Stimulated activated effector memory CD8-positive, alpha-beta T cell treated with anti-CD3 and anti-CD28 coated beads, Interleukin-12 subunit alpha, Interleukin-12 subunit beta, amount 100 ng/mL, for 72 hours (primary cell): ENCODE measurements around the gene BORCS5.
"Not testable (repeated sequence)": the region's sequence is repeated elsewhere in the genome, so short reads cannot be mapped to it uniquely, and the experiment has no call there.

Experiments
- ATAC-seq: fragments of 150-1000 bp; cut with Tn5 transposase; 2 replicates; pipeline ENCODE4 v1.10.0; 2021
- DNase-seq, 2 donors: peaks; one replicate each; pipeline ENCODE4 v3.0.0; 2021 to 2022; ENCODE audit warnings: low spot score in 2 of 2
- H3K27ac Mint-ChIP-seq: one replicate; pipeline ENCODE4 v1.8.0; 2022; ENCODE audit warnings: mild to moderate bottlenecking, mixed read lengths
- H3K36me3 Mint-ChIP-seq: one replicate; pipeline ENCODE4 v1.8.0; 2022; ENCODE audit warnings: mild to moderate bottlenecking, mixed read lengths
- H3K4me1 Mint-ChIP-seq: one replicate; pipeline ENCODE4 v1.8.0; 2022; ENCODE audit warnings: mixed read lengths
- H3K4me3 Mint-ChIP-seq: one replicate; pipeline ENCODE4 v1.8.0; 2022; ENCODE audit warnings: mild to moderate bottlenecking, mixed read lengths
- H3K9me3 Mint-ChIP-seq: one replicate; pipeline ENCODE4 v1.8.0; 2022; ENCODE audit warnings: mixed read lengths

BORCS5 gene

DNA sequence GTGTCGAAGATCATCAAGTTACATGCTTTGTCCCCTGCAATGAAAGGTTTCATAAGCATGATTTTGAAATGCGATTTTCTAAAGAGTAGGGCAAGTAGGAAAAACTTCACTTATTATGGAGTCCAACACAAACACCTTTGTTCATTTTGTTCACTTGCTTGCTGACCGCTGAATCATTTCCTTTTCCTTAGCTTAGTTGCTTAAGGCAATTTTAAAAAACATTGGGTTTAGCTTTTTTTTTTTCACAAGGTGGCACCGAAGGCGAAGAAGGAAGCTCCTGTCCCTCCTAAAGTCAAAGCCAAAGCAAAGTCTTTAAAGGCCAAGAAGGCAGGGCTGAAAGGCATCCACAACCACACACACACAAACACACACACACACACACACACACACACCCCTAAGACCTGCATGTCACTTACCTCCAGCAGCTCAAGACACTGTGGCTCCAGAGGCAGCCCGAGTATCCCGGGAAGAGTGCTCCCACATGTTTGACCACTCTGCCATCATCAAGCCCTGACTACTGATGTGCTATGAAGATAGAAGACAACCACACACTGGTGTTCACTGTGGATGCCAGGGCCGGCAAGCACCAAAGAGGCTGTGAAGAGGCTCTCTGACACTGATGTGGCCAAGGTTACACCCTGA is 18.2 kb upstream of the BORCS5 start:
- peaks cover 27% of the 10 kb centered on the region for H3K4me1 Mint-ChIP-seq
- H3K27ac Mint-ChIP-seq: no peak overlapping the region
- H3K4me3 Mint-ChIP-seq: no peak overlapping the region
- DNase-seq (no peak), ATAC-seq (no peak)
- no peaks in the 10 kb centered on the region for H3K9me3 Mint-ChIP-seq
- no peaks in the 10 kb centered on the region for H3K36me3 Mint-ChIP-seq

- peak within 1 kb of the TSS; percentile 50 for H3K4me3 Mint-ChIP-seq
- H3K9me3 Mint-ChIP-seq: no peaks in the 10 kb centered on the region
- no peaks in the 10 kb centered on the region for H3K36me3 Mint-ChIP-seq
- DNase-seq (peak; percentile 9 to 59), ATAC-seq (peak; percentile 78)
- peaks cover 12% of the 10 kb centered on the region for H3K4me1 Mint-ChIP-seq
- H3K27ac Mint-ChIP-seq: no peak within 1 kb of the TSS
These were observed 6.9 kb upstream of the BORCS5 start, which contains the start of gene MANSC1 for GRCh38 chr12:12349711-12350665. Gene MANSC1, minus strand, starts transcription at chr12:12350242. Its CDS starts 6,928 bp downstream, at chr12:12343314.

GRCh38 chr12:12350868-12351463 is 5.9 kb upstream of the BORCS5 start:
- Mint-ChIP-seq H3K27ac (no peak overlapping the region), H3K36me3 (no peaks in the 10 kb centered on the region), H3K4me1 (peaks cover 18% of the 10 kb centered on the region), H3K4me3 (peak overlapping the region; percentile 50), H3K9me3 (no peaks in the 10 kb centered on the region)
- ATAC-seq: no peak
- DNase-seq: no peak

DNA sequence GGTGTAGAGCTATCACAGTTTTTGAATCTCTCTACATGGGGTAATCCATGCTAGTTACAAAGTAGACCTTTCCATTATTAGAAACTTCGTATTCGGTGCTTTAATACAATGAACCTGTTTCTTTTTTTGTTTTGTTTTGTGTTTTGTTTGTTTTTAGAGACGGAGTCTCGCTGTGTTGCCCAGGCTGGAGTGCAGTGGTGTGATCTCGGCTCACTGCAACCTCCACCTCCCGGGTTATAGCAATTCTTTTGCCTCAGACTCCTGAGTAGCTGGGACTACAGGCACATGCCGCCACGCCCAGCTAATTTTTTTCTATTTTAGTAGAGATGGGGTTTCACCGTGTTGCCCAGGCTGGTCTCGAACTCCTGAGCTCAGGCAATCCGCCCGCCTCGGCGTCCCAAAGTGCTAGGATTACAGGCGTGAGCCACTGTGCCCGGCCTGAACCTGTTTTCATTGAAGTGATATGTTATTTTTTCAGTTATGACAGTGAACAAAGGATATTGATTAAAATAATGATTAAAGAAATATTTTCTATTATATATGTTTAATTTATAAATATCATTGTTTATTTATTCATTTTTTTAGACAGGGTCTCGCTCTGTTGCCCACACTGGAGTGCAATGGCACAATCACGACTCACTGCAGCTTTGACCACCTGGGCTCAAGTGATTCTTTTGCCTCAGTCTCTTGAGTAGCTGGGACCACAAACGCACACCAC is 5.3 kb upstream of the BORCS5 start:
- not testable (repeated sequence) for DNase-seq, H3K36me3 Mint-ChIP-seq, H3K27ac Mint-ChIP-seq, ATAC-seq, H3K9me3 Mint-ChIP-seq, H3K4me3 Mint-ChIP-seq
- H3K4me1 Mint-ChIP-seq: peaks cover 23% of the 10 kb centered on the region

DNA sequence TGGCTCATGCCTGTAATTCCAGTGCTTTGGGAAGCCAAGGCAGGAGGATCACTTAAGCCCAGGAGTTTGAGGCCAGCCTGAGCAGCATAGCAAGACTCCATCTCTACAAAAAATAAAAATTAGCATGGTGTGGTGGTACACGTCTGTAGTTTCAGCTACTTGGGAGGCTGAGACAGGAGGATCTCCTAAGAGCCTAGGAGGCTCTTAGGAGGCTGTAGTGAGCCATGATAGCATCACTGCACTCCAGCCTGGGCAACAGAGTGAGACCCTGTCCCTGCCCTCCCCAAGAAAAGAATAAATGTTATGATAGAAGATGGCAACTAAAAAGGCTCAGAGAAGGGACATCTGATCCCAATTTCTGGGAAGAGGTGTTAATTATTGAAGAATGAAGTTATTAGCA is 3.6 kb upstream of the BORCS5 start:
- peaks cover 14% of the 10 kb centered on the region for H3K36me3 Mint-ChIP-seq
- peaks cover 30% of the 10 kb centered on the region for H3K4me1 Mint-ChIP-seq
- no peak overlapping the region for H3K27ac Mint-ChIP-seq

GRCh38 chr12:12353807-12354206 is 3.1 kb upstream of the BORCS5 start:
- H3K27ac Mint-ChIP-seq: no peak overlapping the region
- no peak overlapping the region for H3K4me3 Mint-ChIP-seq
- no peak for DNase-seq
- H3K36me3 Mint-ChIP-seq: peaks cover 14% of the 10 kb centered on the region
- H3K4me1 Mint-ChIP-seq: peaks cover 35% of the 10 kb centered on the region
- no peaks in the 10 kb centered on the region for H3K9me3 Mint-ChIP-seq
- ATAC-seq: no peak

More for the DNA sequence above, 3.6 kb upstream of the BORCS5 start:
- no peak for ATAC-seq
- no peak for DNase-seq
- no peaks in the 10 kb centered on the region for H3K9me3 Mint-ChIP-seq
- H3K4me3 Mint-ChIP-seq: no peak overlapping the region

DNA sequence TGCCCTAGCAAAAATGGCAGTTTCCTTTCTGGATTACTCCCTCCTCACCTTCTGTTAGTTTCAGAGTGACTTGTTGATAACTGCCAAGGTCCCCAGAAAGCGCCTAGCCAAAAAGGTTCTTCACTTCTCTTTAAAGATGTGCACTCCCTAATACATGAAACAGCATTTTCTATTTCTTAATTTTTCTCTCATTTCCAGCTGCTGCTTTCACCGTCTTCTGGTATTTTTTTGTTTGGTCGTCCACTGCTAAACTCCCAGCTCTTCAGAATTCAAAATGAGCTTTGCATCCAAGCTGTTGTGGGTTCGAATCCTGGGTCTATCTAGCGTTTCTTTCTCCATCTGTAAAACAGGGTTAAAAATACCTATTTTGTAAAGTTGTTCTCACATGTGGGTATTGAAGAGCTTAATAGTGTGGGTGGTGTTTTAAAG is 397 bp upstream of the BORCS5 start:
- Mint-ChIP-seq H3K27ac (peak overlapping the region; percentile 97), H3K9me3 (no peaks in the 10 kb centered on the region), H3K36me3 (peaks cover 21% of the 10 kb centered on the region), H3K4me3 (peak overlapping the region; percentile 93), H3K4me1 (peaks cover 34% of the 10 kb centered on the region)
- no peak for ATAC-seq
- DNase-seq: no peak

GRCh38 chr12:12357719-12358461 is 1.0 kb downstream of the BORCS5 start:
- no peaks in the 10 kb centered on the region for H3K9me3 Mint-ChIP-seq
- H3K27ac Mint-ChIP-seq: peak overlapping the region; percentile 97
- DNase-seq (no peak), ATAC-seq (no peak)
- H3K36me3 Mint-ChIP-seq: peaks cover 35% of the 10 kb centered on the region
- peaks cover 36% of the 10 kb centered on the region for H3K4me1 Mint-ChIP-seq
- peak overlapping the region; percentile 93 for H3K4me3 Mint-ChIP-seq

DNA sequence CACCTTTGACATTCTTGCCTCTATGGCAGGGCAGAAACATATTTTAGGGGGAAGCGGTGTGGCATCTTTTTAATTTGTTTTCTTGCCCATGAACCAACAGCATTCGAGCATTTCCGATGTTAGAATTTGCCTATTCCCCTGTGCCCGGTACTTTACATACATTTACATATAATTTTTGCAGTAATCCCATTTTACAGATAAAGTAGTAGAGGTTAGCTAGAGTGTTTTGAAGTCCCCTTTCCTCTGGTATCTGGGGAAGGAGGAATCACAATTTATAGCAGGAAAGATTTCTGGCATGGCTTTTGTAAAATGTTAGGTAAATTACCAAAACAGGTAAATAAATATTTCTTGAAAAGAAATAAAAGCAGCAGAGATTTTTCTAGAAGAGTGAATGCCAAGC is 1.6 kb downstream of the BORCS5 start:
- peaks cover 41% of the 10 kb centered on the region for H3K36me3 Mint-ChIP-seq
- peak overlapping the region; percentile 93 for H3K4me3 Mint-ChIP-seq
- H3K27ac Mint-ChIP-seq: peak overlapping the region; percentile 97
- peaks cover 36% of the 10 kb centered on the region for H3K4me1 Mint-ChIP-seq
- no peaks in the 10 kb centered on the region for H3K9me3 Mint-ChIP-seq
- DNase-seq: no peak
- no peak for ATAC-seq

GRCh38 chr12:12364787-12365445 is 8.0 kb downstream of the BORCS5 start:
- Mint-ChIP-seq H3K27ac (peak overlapping the region; percentile 13), H3K9me3 (no peaks in the 10 kb centered on the region), H3K36me3 (peaks cover 59% of the 10 kb centered on the region), H3K4me1 (peaks cover 47% of the 10 kb centered on the region), H3K4me3 (peak overlapping the region; percentile 7)
- no peak for ATAC-seq
- peak in 1 of 2 donors; percentile 45 for DNase-seq

DNA sequence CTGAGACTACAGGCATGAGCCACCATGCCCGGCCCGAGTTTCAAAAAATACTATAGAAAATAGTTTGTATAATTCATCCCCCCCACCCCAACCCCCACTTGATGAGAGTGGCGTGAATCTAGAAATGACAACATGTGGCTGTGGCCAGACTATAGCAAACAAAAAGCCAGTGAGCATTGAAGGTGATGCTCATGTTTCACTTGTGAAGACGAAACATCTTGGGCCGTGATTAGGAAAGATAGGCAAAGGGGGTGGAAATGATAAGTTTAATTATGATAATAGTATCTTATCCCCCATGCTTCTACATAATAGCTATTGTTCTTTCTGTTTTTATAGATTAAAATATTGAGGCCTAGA is 8.5 kb downstream of the BORCS5 start:
- H3K27ac Mint-ChIP-seq: peak overlapping the region; percentile 13
- peaks cover 64% of the 10 kb centered on the region for H3K36me3 Mint-ChIP-seq
- H3K4me3 Mint-ChIP-seq: peak overlapping the region; percentile 7
- DNase-seq: no peak
- peaks cover 47% of the 10 kb centered on the region for H3K4me1 Mint-ChIP-seq
- H3K9me3 Mint-ChIP-seq: no peaks in the 10 kb centered on the region
- ATAC-seq: peak; percentile 56

GRCh38 chr12:12365931-12366431 is 9.1 kb downstream of the BORCS5 start:
- ATAC-seq (peak; percentile 50), DNase-seq (peak in 1 of 2 donors; percentile 63)
- Mint-ChIP-seq H3K9me3 (no peaks in the 10 kb centered on the region), H3K4me1 (peaks cover 47% of the 10 kb centered on the region), H3K27ac (peak overlapping the region; percentile 13), H3K36me3 (peaks cover 70% of the 10 kb centered on the region), H3K4me3 (peak overlapping the region; percentile 7)

DNA sequence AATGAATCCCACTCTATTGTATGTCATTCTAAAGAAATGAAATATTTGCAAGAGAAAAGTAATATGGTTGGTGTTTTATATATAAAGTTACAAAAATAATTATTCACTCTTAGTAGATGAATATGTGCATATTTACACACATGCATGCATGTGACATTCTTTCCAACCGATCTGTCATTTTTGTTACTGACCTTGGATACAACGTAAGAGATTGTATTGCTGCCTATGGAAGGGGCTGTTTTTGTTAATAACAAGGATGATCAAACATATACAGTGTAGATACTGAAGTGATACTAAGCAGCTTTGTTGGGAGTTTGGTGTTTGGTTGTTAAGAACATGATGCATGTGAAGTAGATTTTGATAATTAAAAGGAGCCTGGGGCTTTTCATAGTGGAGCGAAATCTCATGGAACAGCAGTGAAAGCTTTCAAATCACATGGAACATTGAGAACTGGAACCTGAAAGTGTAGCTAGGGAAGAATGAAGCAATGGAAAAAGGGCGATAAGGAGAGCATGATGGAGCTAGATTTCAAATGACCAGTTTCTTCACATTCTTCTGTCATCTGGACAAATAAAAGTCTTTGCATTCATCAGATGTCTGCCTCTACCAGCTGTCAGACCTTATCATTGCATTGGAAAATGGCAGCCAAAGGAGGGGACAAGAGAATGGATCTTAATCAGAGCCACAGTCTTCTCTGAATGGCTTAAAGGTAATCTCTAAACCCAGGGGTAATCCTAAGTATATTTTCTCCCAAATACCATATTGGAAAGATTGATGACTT is 10.0 kb downstream of the BORCS5 start:
- peaks cover 73% of the 10 kb centered on the region for H3K36me3 Mint-ChIP-seq

More for the DNA sequence above, 10.0 kb downstream of the BORCS5 start:
- peak in 1 of 2 donors; percentile 23 for DNase-seq
- H3K27ac Mint-ChIP-seq: no peak overlapping the region
- no peak overlapping the region for H3K4me3 Mint-ChIP-seq
- peaks cover 39% of the 10 kb centered on the region for H3K4me1 Mint-ChIP-seq
- no peaks in the 10 kb centered on the region for H3K9me3 Mint-ChIP-seq
- no peak for ATAC-seq
